Measurements from ENCODE around the gene NPAS1. TPM values are rescaled to one million over a fixed set of nuclear protein-coding genes. Genes with fewer than 3 reads are reported as not detected.

The NPAS1 gene
- total RNA-seq, 1 experiment from 2014 or later = 4.8 TPM

- H3K79me2 ChIP-seq (ENCODE audit: low read length) = no peaks in the 10 kb centered on the region
- no peak overlapping the region for H2AFZ ChIP-seq (ENCODE audit: low read length)
- no peaks in the 10 kb centered on the region for H3K9me2 ChIP-seq (replicated peaks; ENCODE audit: insufficient read depth, low read length)
- H3K9ac ChIP-seq (ENCODE audit: low read length) = no peak overlapping the region
- H4K20me1 ChIP-seq (ENCODE audit: insufficient read depth, low read depth, low read length) = peaks cover 26% of the 10 kb centered on the region; the same call in 1 of the 2 replicates
- H3K27me3 ChIP-seq (ENCODE audit: low read length) = no peaks in the 10 kb centered on the region
- no peak for DNase-seq
- no peak overlapping the region for H3K27ac ChIP-seq (ENCODE audit: low read length)
- H3K4me3 ChIP-seq (ENCODE audit: low read length) = no peak overlapping the region
- peaks cover 13% of the 10 kb centered on the region for H3K36me3 ChIP-seq (ENCODE audit: insufficient read depth, low read length)
- no peaks in the 10 kb centered on the region for H3K4me1 ChIP-seq (ENCODE audit: low read length)
- H3K4me2 ChIP-seq (ENCODE audit: low read depth, low read length, poor library complexity, severe bottlenecking) = no peak overlapping the region
- H3K9me3 ChIP-seq (ENCODE audit: low read length) = no peaks in the 10 kb centered on the region
These were observed 48.6 kb downstream of the NPAS1 start for GRCh38 chr19:47068246-47068645.

- Histone ChIP-seq H3K36me3 (ENCODE audit: insufficient read depth, low read length) (peaks cover 13% of the 10 kb centered on the region), H3K4me3 (ENCODE audit: low read length) (no peak overlapping the region), H3K4me2 (ENCODE audit: low read depth, low read length, poor library complexity, severe bottlenecking) (no peak overlapping the region), H3K79me2 (ENCODE audit: low read length) (no peaks in the 10 kb centered on the region), H3K27ac (ENCODE audit: low read length) (no peak overlapping the region), H3K9me2 (replicated peaks; ENCODE audit: insufficient read depth, low read length) (no peaks in the 10 kb centered on the region), H3K4me1 (ENCODE audit: low read length) (no peaks in the 10 kb centered on the region), H3K27me3 (ENCODE audit: low read length) (no peaks in the 10 kb centered on the region), H3K9me3 (ENCODE audit: low read length) (no peaks in the 10 kb centered on the region), H3K9ac (ENCODE audit: low read length) (no peak overlapping the region), H2AFZ (ENCODE audit: low read length) (no peak overlapping the region), H4K20me1 (ENCODE audit: insufficient read depth, low read depth, low read length) (peaks cover 30% of the 10 kb centered on the region; the same call in 1 of the 2 replicates)
- no peak for DNase-seq
These were observed 49.3 kb downstream of the NPAS1 start for GRCh38 chr19:47068876-47069406.

- H3K36me3 ChIP-seq (ENCODE audit: insufficient read depth, low read length) = peaks cover 12% of the 10 kb centered on the region
- H3K4me2 ChIP-seq (ENCODE audit: low read depth, low read length, poor library complexity, severe bottlenecking) = no peak overlapping the region
- no peak overlapping the region for H3K9ac ChIP-seq (ENCODE audit: low read length)
- H3K9me3 ChIP-seq (ENCODE audit: low read length) = no peaks in the 10 kb centered on the region
- H4K20me1 ChIP-seq (ENCODE audit: insufficient read depth, low read depth, low read length) = peaks cover 29% of the 10 kb centered on the region; the same call in 1 of the 2 replicates
- no peak overlapping the region for H3K4me3 ChIP-seq (ENCODE audit: low read length)
- H3K9me2 ChIP-seq (replicated peaks; ENCODE audit: insufficient read depth, low read length) = no peaks in the 10 kb centered on the region
- no peak for DNase-seq
- peaks cover 6% of the 10 kb centered on the region; the same call in 1 of the 2 replicates for H3K79me2 ChIP-seq (ENCODE audit: low read length)
- H3K27me3 ChIP-seq (ENCODE audit: low read length) = no peaks in the 10 kb centered on the region
- no peak overlapping the region for H3K27ac ChIP-seq (ENCODE audit: low read length)
- H3K4me1 ChIP-seq (ENCODE audit: low read length) = no peaks in the 10 kb centered on the region
- no peak overlapping the region for H2AFZ ChIP-seq (ENCODE audit: low read length)
These were observed 50.2 kb downstream of the NPAS1 start for GRCh38 chr19:47069795-47070194.

- Histone ChIP-seq H3K9ac (ENCODE audit: low read length) (no peak overlapping the region), H3K27ac (ENCODE audit: low read length) (no peak overlapping the region), H3K36me3 (ENCODE audit: insufficient read depth, low read length) (peaks cover 15% of the 10 kb centered on the region), H3K9me2 (replicated peaks; ENCODE audit: insufficient read depth, low read length) (no peaks in the 10 kb centered on the region), H2AFZ (ENCODE audit: low read length) (no peak overlapping the region), H3K27me3 (ENCODE audit: low read length) (no peaks in the 10 kb centered on the region), H3K4me2 (ENCODE audit: low read depth, low read length, poor library complexity, severe bottlenecking) (no peak overlapping the region), H4K20me1 (ENCODE audit: insufficient read depth, low read depth, low read length) (peaks cover 28% of the 10 kb centered on the region), H3K4me1 (ENCODE audit: low read length) (no peaks in the 10 kb centered on the region), H3K9me3 (ENCODE audit: low read length) (no peaks in the 10 kb centered on the region), H3K79me2 (ENCODE audit: low read length) (peaks cover 11% of the 10 kb centered on the region), H3K4me3 (ENCODE audit: low read length) (no peak overlapping the region)
- no peak for DNase-seq
These were observed 51.1 kb downstream of the NPAS1 start for GRCh38 chr19:47070756-47071155.

GRCh38 chr19:47071731-47072130 is 52.1 kb downstream of the NPAS1 start:
- Histone ChIP-seq H3K4me2 (ENCODE audit: low read depth, low read length, poor library complexity, severe bottlenecking) (no peak overlapping the region), H3K27me3 (ENCODE audit: low read length) (no peaks in the 10 kb centered on the region), H3K4me1 (ENCODE audit: low read length) (no peaks in the 10 kb centered on the region), H4K20me1 (ENCODE audit: insufficient read depth, low read depth, low read length) (peaks cover 32% of the 10 kb centered on the region), H3K27ac (ENCODE audit: low read length) (no peak overlapping the region), H3K36me3 (ENCODE audit: insufficient read depth, low read length) (peaks cover 18% of the 10 kb centered on the region), H3K9me2 (replicated peaks; ENCODE audit: insufficient read depth, low read length) (no peaks in the 10 kb centered on the region), H3K9me3 (ENCODE audit: low read length) (no peaks in the 10 kb centered on the region), H2AFZ (ENCODE audit: low read length) (no peak overlapping the region), H3K9ac (ENCODE audit: low read length) (no peak overlapping the region), H3K4me3 (ENCODE audit: low read length) (no peak overlapping the region), H3K79me2 (ENCODE audit: low read length) (peaks cover 19% of the 10 kb centered on the region)
- no peak for DNase-seq

- Histone ChIP-seq H3K9me2 (replicated peaks; ENCODE audit: insufficient read depth, low read length) (no peaks in the 10 kb centered on the region), H3K79me2 (ENCODE audit: low read length) (peaks cover 19% of the 10 kb centered on the region), H2AFZ (ENCODE audit: low read length) (no peak overlapping the region), H3K9me3 (ENCODE audit: low read length) (no peaks in the 10 kb centered on the region), H3K36me3 (ENCODE audit: insufficient read depth, low read length) (peaks cover 18% of the 10 kb centered on the region), H3K4me2 (ENCODE audit: low read depth, low read length, poor library complexity, severe bottlenecking) (no peak overlapping the region), H3K4me3 (ENCODE audit: low read length) (no peak overlapping the region), H3K9ac (ENCODE audit: low read length) (no peak overlapping the region), H3K4me1 (ENCODE audit: low read length) (no peaks in the 10 kb centered on the region), H4K20me1 (ENCODE audit: insufficient read depth, low read depth, low read length) (peaks cover 32% of the 10 kb centered on the region), H3K27me3 (ENCODE audit: low read length) (no peaks in the 10 kb centered on the region), H3K27ac (ENCODE audit: low read length) (no peak overlapping the region)
- no peak for DNase-seq
These were observed 52.7 kb downstream of the NPAS1 start for GRCh38 chr19:47072323-47072722.

GRCh38 chr19:47073574-47073973 is 53.9 kb downstream of the NPAS1 start:
- H3K9me2 ChIP-seq (replicated peaks; ENCODE audit: insufficient read depth, low read length) = no peaks in the 10 kb centered on the region
- peaks cover 22% of the 10 kb centered on the region for H3K79me2 ChIP-seq (ENCODE audit: low read length)
- H4K20me1 ChIP-seq (ENCODE audit: insufficient read depth, low read depth, low read length) = peaks cover 26% of the 10 kb centered on the region
- DNase-seq = no peak
- H3K27me3 ChIP-seq (ENCODE audit: low read length) = no peaks in the 10 kb centered on the region
- no peak overlapping the region for H3K9ac ChIP-seq (ENCODE audit: low read length)
- H3K4me1 ChIP-seq (ENCODE audit: low read length) = no peaks in the 10 kb centered on the region
- no peak overlapping the region for H3K27ac ChIP-seq (ENCODE audit: low read length)
- no peak overlapping the region for H2AFZ ChIP-seq (ENCODE audit: low read length)
- peaks cover 21% of the 10 kb centered on the region for H3K36me3 ChIP-seq (ENCODE audit: insufficient read depth, low read length)
- no peak overlapping the region for H3K4me3 ChIP-seq (ENCODE audit: low read length)
- no peaks in the 10 kb centered on the region for H3K9me3 ChIP-seq (ENCODE audit: low read length)
- no peak overlapping the region for H3K4me2 ChIP-seq (ENCODE audit: low read depth, low read length, poor library complexity, severe bottlenecking)

GRCh38 chr19:47074621-47075020 is 55.0 kb downstream of the NPAS1 start:
- peaks cover 23% of the 10 kb centered on the region for H4K20me1 ChIP-seq (ENCODE audit: insufficient read depth, low read depth, low read length)
- no peak overlapping the region for H2AFZ ChIP-seq (ENCODE audit: low read length)
- H3K79me2 ChIP-seq (ENCODE audit: low read length) = peaks cover 22% of the 10 kb centered on the region
- no peak for DNase-seq
- H3K36me3 ChIP-seq (ENCODE audit: insufficient read depth, low read length) = peaks cover 21% of the 10 kb centered on the region
- H3K9me2 ChIP-seq (replicated peaks; ENCODE audit: insufficient read depth, low read length) = no peaks in the 10 kb centered on the region
- no peak overlapping the region for H3K9ac ChIP-seq (ENCODE audit: low read length)
- H3K27me3 ChIP-seq (ENCODE audit: low read length) = no peaks in the 10 kb centered on the region
- no peak overlapping the region for H3K4me3 ChIP-seq (ENCODE audit: low read length)
- H3K9me3 ChIP-seq (ENCODE audit: low read length) = no peaks in the 10 kb centered on the region
- H3K4me2 ChIP-seq (ENCODE audit: low read depth, low read length, poor library complexity, severe bottlenecking) = no peak overlapping the region
- H3K4me1 ChIP-seq (ENCODE audit: low read length) = no peaks in the 10 kb centered on the region
- H3K27ac ChIP-seq (ENCODE audit: low read length) = no peak overlapping the region

Data from Karpas-422 (cell line).